Parathyroid adenoma (tissue), 2 donors: ENCODE measurements around the gene ANKRD27.
"Not testable (repeated sequence)": the region's sequence is repeated elsewhere in the genome, so short reads cannot be mapped to it uniquely, and the experiment has no call there.

Experiments used
- H2AFZ ChIP-seq: fragments of 300-600 bp; sonication (generic); one replicate; pipeline ENCODE4 v1.7.0; 2017; ENCODE audit warnings: antibody characterized with exemption, mild to moderate bottlenecking
- H3K27ac ChIP-seq: fragments of 300-600 bp; sonication (generic); one replicate; pipeline ENCODE4 v1.7.0; 2017
- H3K27me3 ChIP-seq: fragments of 300-600 bp; sonication (generic); one replicate; pipeline ENCODE4 v1.7.0; 2017; ENCODE audit warnings: low read length; ENCODE audit not compliant: control insufficient read depth, insufficient read depth
- H3K36me3 ChIP-seq: fragments of 300-600 bp; sonication (generic); one replicate; pipeline ENCODE4 v1.7.0; 2017; ENCODE audit warnings: low read length; ENCODE audit not compliant: control insufficient read depth, insufficient read depth
- H3K4me1 ChIP-seq: fragments of 300-600 bp; sonication (generic); one replicate; pipeline ENCODE4 v1.7.0; 2017; ENCODE audit warnings: control low read depth
- H3K4me2 ChIP-seq: fragments of 300-600 bp; sonication (generic); one replicate; pipeline ENCODE4 v1.7.0; 2017; ENCODE audit warnings: low read length
- H3K4me3 ChIP-seq: fragments of 300-600 bp; sonication (generic); one replicate; pipeline ENCODE4 v1.7.0; 2017; ENCODE audit warnings: low read depth, low read length
- H3K79me2 ChIP-seq: fragments of 300-600 bp; sonication (generic); one replicate; pipeline ENCODE4 v1.7.0; 2017; ENCODE audit warnings: control low read depth
- H3K9ac ChIP-seq: fragments of 300-600 bp; sonication (generic); one replicate; pipeline ENCODE4 v1.7.0; 2017; ENCODE audit warnings: mild to moderate bottlenecking
- H3K9me3 ChIP-seq: fragments of 300-600 bp; sonication (generic); one replicate; pipeline ENCODE4 v1.7.0; 2017; ENCODE audit warnings: low read length; ENCODE audit not compliant: control insufficient read depth
- TF ChIP-seq, protein P1 (sequence below): fragments of 300-600 bp; sonication (generic); IDR thresholded peaks from one replicate; pipeline ENCODE4 v1.7.0; 2017; ENCODE audit warnings: antibody characterized with exemption, mild to moderate bottlenecking
- donor health status: primary hyperparathyroidism.

ANKRD27 gene

GRCh38 chr19:32594021-32594420, 81.0 kb downstream of the ANKRD27 start:
- H3K79me2 ChIP-seq: peaks cover 2% of the 10 kb centered on the region
- H3K36me3 ChIP-seq: no peaks in the 10 kb centered on the region
- H3K4me2 ChIP-seq: no peak overlapping the region
- TF ChIP-seq, protein P1, sequence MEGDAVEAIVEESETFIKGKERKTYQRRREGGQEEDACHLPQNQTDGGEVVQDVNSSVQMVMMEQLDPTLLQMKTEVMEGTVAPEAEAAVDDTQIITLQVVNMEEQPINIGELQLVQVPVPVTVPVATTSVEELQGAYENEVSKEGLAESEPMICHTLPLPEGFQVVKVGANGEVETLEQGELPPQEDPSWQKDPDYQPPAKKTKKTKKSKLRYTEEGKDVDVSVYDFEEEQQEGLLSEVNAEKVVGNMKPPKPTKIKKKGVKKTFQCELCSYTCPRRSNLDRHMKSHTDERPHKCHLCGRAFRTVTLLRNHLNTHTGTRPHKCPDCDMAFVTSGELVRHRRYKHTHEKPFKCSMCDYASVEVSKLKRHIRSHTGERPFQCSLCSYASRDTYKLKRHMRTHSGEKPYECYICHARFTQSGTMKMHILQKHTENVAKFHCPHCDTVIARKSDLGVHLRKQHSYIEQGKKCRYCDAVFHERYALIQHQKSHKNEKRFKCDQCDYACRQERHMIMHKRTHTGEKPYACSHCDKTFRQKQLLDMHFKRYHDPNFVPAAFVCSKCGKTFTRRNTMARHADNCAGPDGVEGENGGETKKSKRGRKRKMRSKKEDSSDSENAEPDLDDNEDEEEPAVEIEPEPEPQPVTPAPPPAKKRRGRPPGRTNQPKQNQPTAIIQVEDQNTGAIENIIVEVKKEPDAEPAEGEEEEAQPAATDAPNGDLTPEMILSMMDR: no peak
- H2AFZ ChIP-seq: no peak overlapping the region
- H3K9ac ChIP-seq: no peak overlapping the region
- no peaks in the 10 kb centered on the region for H3K27me3 ChIP-seq
- no peaks in the 10 kb centered on the region for H3K9me3 ChIP-seq
- no peak overlapping the region for H3K4me3 ChIP-seq
- H3K27ac ChIP-seq: no peak overlapping the region
- H3K4me1 ChIP-seq: no peaks in the 10 kb centered on the region

DNA sequence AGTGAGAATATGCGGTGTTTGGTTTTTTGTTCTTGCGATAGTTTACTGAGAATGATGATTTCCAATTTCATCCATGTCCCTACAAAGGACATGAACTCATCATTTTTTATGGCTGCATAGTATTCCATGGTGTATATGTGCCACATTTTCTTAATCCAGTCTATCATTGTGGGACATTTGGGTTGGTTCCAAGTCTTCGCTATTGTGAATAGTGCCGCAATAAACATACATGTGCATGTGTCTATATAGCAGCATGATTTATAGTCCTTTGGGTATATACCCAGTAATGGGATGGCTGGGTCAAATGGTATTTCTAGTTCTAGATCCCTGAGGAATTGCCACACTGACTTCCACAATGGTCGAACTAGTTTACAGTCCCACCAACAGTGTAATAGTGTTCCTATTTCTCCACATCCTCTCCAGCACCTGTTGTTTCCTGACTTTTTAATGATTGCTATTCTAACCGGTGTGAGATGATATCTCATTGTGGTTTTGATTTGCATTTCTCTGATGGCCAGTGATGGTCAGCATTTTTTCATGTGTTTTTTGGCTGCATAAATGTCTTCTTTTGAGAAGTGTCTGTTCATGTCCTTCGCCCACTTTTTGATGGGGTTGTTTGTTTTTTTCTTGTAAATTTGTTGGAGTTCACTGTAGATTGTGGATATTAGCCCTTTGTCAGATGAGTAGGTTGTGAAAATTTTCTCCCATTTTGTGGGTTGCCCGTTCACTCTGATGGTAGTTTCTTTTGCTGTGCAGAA, 87.1 kb downstream of the ANKRD27 start:
- H3K9me3 ChIP-seq, H3K9ac ChIP-seq, H3K27me3 ChIP-seq, H3K4me2 ChIP-seq, H3K36me3 ChIP-seq, H2AFZ ChIP-seq, H3K27ac ChIP-seq, H3K79me2 ChIP-seq, H3K4me3 ChIP-seq, H3K4me1 ChIP-seq: not testable (repeated sequence)

- H3K9ac ChIP-seq: peak overlapping the region; percentile 3
- no peaks in the 10 kb centered on the region for H3K27me3 ChIP-seq
- H3K9me3 ChIP-seq: no peaks in the 10 kb centered on the region
- no peaks in the 10 kb centered on the region for H3K4me1 ChIP-seq
- peak overlapping the region; percentile 81 for H3K4me3 ChIP-seq
- TF ChIP-seq, protein P1: no peak
- no peaks in the 10 kb centered on the region for H3K36me3 ChIP-seq
- peak overlapping the region; percentile 92 for H3K4me2 ChIP-seq
- peaks cover 3% of the 10 kb centered on the region for H3K79me2 ChIP-seq
- peak overlapping the region; percentile 21 for H3K27ac ChIP-seq
- peak overlapping the region; percentile 86 for H2AFZ ChIP-seq
Measured at GRCh38 chr19:32581705-32582179, 93.2 kb downstream of the ANKRD27 start.

DNA sequence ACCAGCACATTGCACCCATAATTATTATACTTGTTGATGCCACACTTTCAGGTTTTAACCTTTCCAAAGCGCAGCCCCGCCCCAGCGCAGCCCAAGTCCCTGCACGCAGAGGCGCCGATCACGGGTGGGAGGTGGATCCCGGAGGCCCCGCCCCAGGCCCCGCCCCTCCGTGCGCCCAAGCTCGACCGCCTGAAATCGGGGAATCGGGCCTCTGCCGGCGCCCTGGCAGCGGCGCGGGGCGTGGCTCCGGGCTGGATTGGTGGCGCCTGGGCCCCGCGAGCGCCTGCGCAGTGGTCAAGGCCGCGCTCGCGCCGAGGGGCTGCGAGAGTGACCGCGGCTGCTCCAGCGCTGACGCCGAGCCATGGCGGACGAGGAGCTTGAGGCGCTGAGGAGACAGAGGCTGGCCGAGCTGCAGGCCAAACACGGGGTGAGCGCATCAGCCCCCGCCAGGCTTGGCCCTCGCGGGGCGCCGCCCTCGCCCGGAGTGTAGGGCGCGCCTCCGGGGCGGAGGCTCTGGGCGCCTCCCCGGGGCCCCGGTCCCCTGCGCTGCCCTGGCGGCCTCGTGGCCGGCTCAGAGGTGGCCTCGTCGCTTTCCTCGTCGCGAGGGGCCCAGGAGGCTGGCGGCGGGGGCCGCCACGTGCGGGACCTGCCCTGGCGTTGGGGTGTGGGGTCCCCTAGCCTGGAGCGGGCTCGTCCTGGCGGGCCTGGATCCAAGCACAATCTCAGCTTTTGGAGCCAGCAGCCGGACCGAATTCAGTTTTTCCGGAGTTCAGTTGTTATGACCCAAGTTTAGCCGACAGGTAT, 93.9 kb downstream of the ANKRD27 start, which contains the start of gene PDCD5:
TSS of gene PDCD5 (plus strand) at position 290 of the 804 bp plus-strand sequence. CDS start at position 362, 72 bp downstream.
- H3K36me3 ChIP-seq: no peaks in the 10 kb centered on the region
- H3K27me3 ChIP-seq: no peaks in the 10 kb centered on the region
- peak within 1 kb of the TSS; percentile 86 for H2AFZ ChIP-seq
- H3K79me2 ChIP-seq: peaks cover 3% of the 10 kb centered on the region
- no peaks in the 10 kb centered on the region for H3K4me1 ChIP-seq
- H3K27ac ChIP-seq: peak within 1 kb of the TSS; percentile 21
- H3K4me3 ChIP-seq: peak within 1 kb of the TSS; percentile 81
- H3K9ac ChIP-seq: peak within 1 kb of the TSS; percentile 3
- peak within 1 kb of the TSS; percentile 93 for H3K4me2 ChIP-seq
- no peaks in the 10 kb centered on the region for H3K9me3 ChIP-seq
- TF ChIP-seq, protein P1: no peak

DNA sequence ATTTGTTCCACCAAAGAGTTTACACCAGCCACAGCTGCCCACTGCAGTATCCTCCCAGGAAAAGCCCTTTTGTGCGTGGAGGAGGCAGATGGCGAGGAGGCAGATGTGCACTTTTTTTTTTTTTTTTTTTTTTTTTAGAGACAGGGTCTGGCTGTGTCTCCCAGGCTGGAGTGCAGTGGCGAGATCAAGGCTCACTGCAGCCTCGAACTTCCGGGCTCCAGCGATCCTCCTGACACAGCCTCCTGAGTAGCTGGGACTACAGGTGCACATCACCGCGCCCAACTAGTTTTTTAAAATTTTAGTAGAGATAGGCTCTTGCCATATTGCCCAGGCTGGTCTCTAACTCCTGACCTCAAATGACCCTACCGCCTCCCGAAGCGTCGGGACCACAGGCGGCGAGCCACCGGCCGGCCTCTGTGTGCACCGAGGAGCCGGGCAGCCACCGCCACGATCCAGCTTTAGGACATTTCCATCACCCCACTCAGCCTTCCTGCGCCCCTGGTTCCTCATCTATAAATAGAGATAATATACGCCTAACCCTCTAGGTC, 94.6 kb downstream of the ANKRD27 start:
- H3K36me3 ChIP-seq: no peaks in the 10 kb centered on the region
- no peak overlapping the region for H3K27ac ChIP-seq
- H3K4me3 ChIP-seq: peak overlapping the region; percentile 81
- H3K9ac ChIP-seq: no peak overlapping the region
- H2AFZ ChIP-seq: peak overlapping the region; percentile 86
- no peaks in the 10 kb centered on the region for H3K27me3 ChIP-seq
- peak overlapping the region; percentile 93 for H3K4me2 ChIP-seq
- H3K4me1 ChIP-seq: no peaks in the 10 kb centered on the region
- TF ChIP-seq, protein P1: no peak
- H3K9me3 ChIP-seq: no peaks in the 10 kb centered on the region
- peaks cover 3% of the 10 kb centered on the region for H3K79me2 ChIP-seq
